ENCODE data around the gene MFSD6.

- TF ChIP-seq RARB (CRISPR knock-in tag; IDR thresholded peaks at IDR 0.05): no peak
- TF ChIP-seq POLR2A (IDR thresholded peaks at IDR 0.05; ENCODE audit: low read length): no peak
- TF ChIP-seq ZFP36 (IDR thresholded peaks at IDR 0.05; ENCODE audit: borderline replicate concordance, partially characterized antibody): no peak
- no peak for TF ChIP-seq EP300 (IDR thresholded peaks at IDR 0.05)
- TF ChIP-seq RCOR1 (IDR thresholded peaks at IDR 0.05; ENCODE audit: low read depth, low read length): no peak
- TF ChIP-seq, protein P1, sequence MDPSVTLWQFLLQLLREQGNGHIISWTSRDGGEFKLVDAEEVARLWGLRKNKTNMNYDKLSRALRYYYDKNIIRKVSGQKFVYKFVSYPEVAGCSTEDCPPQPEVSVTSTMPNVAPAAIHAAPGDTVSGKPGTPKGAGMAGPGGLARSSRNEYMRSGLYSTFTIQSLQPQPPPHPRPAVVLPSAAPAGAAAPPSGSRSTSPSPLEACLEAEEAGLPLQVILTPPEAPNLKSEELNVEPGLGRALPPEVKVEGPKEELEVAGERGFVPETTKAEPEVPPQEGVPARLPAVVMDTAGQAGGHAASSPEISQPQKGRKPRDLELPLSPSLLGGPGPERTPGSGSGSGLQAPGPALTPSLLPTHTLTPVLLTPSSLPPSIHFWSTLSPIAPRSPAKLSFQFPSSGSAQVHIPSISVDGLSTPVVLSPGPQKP (IDR thresholded peaks at IDR 0.05; ENCODE audit: low read depth, low read length): no peak
- TF ChIP-seq JUN (IDR thresholded peaks at IDR 0.05): no peak
Observed at GRCh38 chr2:190396271-190396670, 11.9 kb upstream of the MFSD6 start.
